Mesendoderm (in vitro differentiated cells): ENCODE measurements around the gene FBXO48.

ENCODE experiments used
- DNase-seq: peaks from one replicate; pipeline ENCODE4 v3.0.0; 2013
- H2AK5ac ChIP-seq: 2 replicates; pipeline ENCODE4 v1.6.1; 2013; ENCODE audit warnings: low read length, inconsistent platforms
- H2BK120ac ChIP-seq: 2 replicates; pipeline ENCODE4 v1.6.1; 2013; ENCODE audit warnings: low read depth, mild to moderate bottlenecking, low read length, moderate library complexity, mixed read lengths
- H2BK15ac ChIP-seq: replicated peaks from 2 replicates; pipeline ENCODE4 v1.6.1; 2013; ENCODE audit warnings: low read depth, mild to moderate bottlenecking, moderate library complexity
- H2BK5ac ChIP-seq: 2 replicates; pipeline ENCODE4 v1.6.1; 2013; ENCODE audit warnings: low read length, inconsistent platforms
- H3K18ac ChIP-seq: 2 replicates; pipeline ENCODE4 v1.6.1; 2013; ENCODE audit warnings: mild to moderate bottlenecking, low read length, mixed read lengths
- H3K23ac ChIP-seq: one replicate; pipeline ENCODE4 v1.6.1; 2013; ENCODE audit warnings: low read length
- H3K27ac ChIP-seq: 2 replicates; pipeline ENCODE4 v1.5.1; 2013; ENCODE audit warnings: low read depth, mild to moderate bottlenecking, inconsistent platforms, low read length, moderate library complexity
- H3K27me3 ChIP-seq: 2 replicates; pipeline ENCODE4 v1.6.1; 2013; ENCODE audit warnings: low read length, control low read depth, mild to moderate bottlenecking, inconsistent platforms; ENCODE audit not compliant: insufficient read depth, poor library complexity
- H3K36me3 ChIP-seq: 2 replicates; pipeline ENCODE4 v1.6.1; 2013; ENCODE audit warnings: low read length, inconsistent platforms; ENCODE audit not compliant: control insufficient read depth, insufficient read depth
- H3K4ac ChIP-seq: one replicate; pipeline ENCODE4 v1.6.1; 2013; ENCODE audit warnings: low read depth, mild to moderate bottlenecking, low read length, moderate library complexity
- H3K4me1 ChIP-seq: 2 replicates; pipeline ENCODE4 v1.6.1; 2013; ENCODE audit warnings: low read depth, low read length, inconsistent platforms; ENCODE audit not compliant: control insufficient read depth
- H3K4me2 ChIP-seq: 2 replicates; pipeline ENCODE4 v1.6.1; 2013; ENCODE audit warnings: low read length
- H3K4me3 ChIP-seq: 2 replicates; pipeline ENCODE4 v1.5.1; 2013; ENCODE audit warnings: mild to moderate bottlenecking, low read length
- H3K56ac ChIP-seq: one replicate; pipeline ENCODE4 v1.6.1; 2013; ENCODE audit warnings: low read length
- H3K79me1 ChIP-seq: 2 replicates; pipeline ENCODE4 v1.6.1; 2013; ENCODE audit warnings: low read length, inconsistent platforms
- H3K79me2 ChIP-seq: 2 replicates; pipeline ENCODE4 v1.6.1; 2013; ENCODE audit warnings: mild to moderate bottlenecking, low read length; ENCODE audit not compliant: control insufficient read depth, insufficient read depth
- H3K9ac ChIP-seq: 2 replicates; pipeline ENCODE4 v1.6.1; 2013; ENCODE audit warnings: low read length, inconsistent platforms
- H4K5ac ChIP-seq: one replicate; pipeline ENCODE4 v1.6.1; 2013; ENCODE audit warnings: low read length
- H4K8ac ChIP-seq: one replicate; pipeline ENCODE4 v1.6.1; 2013; ENCODE audit warnings: low read depth, mild to moderate bottlenecking, control low read depth, low read length, moderate library complexity
- WGBS: extraction: QIAGEN DNeasy Blood & Tissue Kit; methylation state at CpG from one replicate; pipeline ENCODE4 v1.1.7; 2013; ENCODE audit warnings: low lambda C conversion rate, missing lambda C conversion rate; ENCODE audit not compliant: insufficient coverage; ENCODE audit errors: extremely low coverage; 5-methylcytosine and 5-hydroxymethylcytosine counted together

Gene FBXO48

DNA sequence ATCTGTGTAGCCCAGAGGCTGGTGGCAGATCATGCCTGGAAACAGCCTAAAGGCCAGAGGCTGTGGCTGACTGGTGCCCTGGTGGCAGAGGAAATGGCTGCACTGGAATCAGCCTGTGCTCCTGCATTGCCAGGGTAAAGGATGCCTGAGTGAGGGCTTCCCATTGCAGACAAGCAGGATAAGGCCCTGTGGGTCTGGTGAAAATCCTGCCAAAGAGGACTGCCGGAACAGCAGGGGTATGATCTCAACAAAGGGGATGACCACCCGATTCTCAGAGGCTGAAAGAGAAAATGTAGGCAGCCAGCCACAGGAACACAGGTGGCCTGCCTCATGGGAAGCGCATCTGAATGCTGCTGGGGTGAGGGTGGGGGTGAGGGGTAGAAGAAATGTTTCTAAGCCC lies 48.2 kb downstream of the FBXO48 start:
- no peak overlapping the region for H3K56ac ChIP-seq
- no peaks in the 10 kb centered on the region for H3K36me3 ChIP-seq
- H2BK5ac ChIP-seq, result no peak overlapping the region
- H3K4me1 ChIP-seq, result no peaks in the 10 kb centered on the region
- H3K79me2 ChIP-seq, result no peaks in the 10 kb centered on the region
- no peak overlapping the region for H4K5ac ChIP-seq
- no peak overlapping the region for H3K4me2 ChIP-seq
- no peak overlapping the region for H3K4ac ChIP-seq
- DNase-seq, result peak; percentile 25
- no peak overlapping the region for H3K23ac ChIP-seq
- no CpG with 5 or more reads among the region's 3 CpGs for WGBS
- no peak overlapping the region for H3K27ac ChIP-seq
- H3K79me1 ChIP-seq, result no peaks in the 10 kb centered on the region
- no peak overlapping the region for H3K9ac ChIP-seq
- no peak overlapping the region for H2BK15ac ChIP-seq
- no peak overlapping the region for H3K18ac ChIP-seq
- no peak overlapping the region for H2AK5ac ChIP-seq
- H3K4me3 ChIP-seq, result no peak overlapping the region
- H3K27me3 ChIP-seq, result no peaks in the 10 kb centered on the region
- H4K8ac ChIP-seq, result no peak overlapping the region
- H2BK120ac ChIP-seq, result no peak overlapping the region

DNA sequence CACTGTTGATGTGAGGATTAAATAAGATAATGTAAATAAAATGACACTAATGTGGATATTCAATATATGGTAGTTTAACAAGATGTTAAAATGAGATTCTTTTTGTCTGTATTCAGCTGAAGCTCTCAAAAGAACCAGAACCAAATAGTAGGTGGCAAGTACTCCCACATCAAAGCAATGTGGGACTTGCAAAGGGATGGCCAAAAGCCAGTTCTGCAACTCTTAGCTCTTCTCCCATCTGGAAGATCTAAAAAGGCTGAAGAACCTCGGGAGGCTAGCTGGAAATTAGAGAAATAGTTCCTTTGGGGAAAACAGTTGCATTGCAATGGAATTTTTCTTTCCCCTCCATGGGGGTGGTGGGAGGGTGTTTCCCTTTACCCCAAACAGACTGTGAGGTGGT lies 48.7 kb downstream of the FBXO48 start:
- Histone ChIP-seq H3K4ac (no peak overlapping the region), H2BK15ac (no peak overlapping the region), H3K79me1 (no peaks in the 10 kb centered on the region), H2AK5ac (no peak overlapping the region), H3K56ac (no peak overlapping the region), H3K4me1 (no peaks in the 10 kb centered on the region), H3K23ac (no peak overlapping the region), H3K36me3 (no peaks in the 10 kb centered on the region), H4K8ac (no peak overlapping the region), H3K79me2 (no peaks in the 10 kb centered on the region), H3K27ac (no peak overlapping the region), H3K18ac (no peak overlapping the region), H3K27me3 (no peaks in the 10 kb centered on the region), H3K9ac (no peak overlapping the region), H2BK5ac (no peak overlapping the region), H2BK120ac (no peak overlapping the region), H3K4me3 (no peak overlapping the region), H3K4me2 (no peak overlapping the region), H4K5ac (no peak overlapping the region)
- DNase-seq, result no peak
- WGBS, result no CpG with 5 or more reads among the region's 1 CpG

- Histone ChIP-seq H4K5ac (no peak overlapping the region), H2AK5ac (no peak overlapping the region), H2BK5ac (no peak overlapping the region), H4K8ac (no peak overlapping the region), H3K27ac (no peak overlapping the region), H3K27me3 (no peaks in the 10 kb centered on the region), H3K4me1 (no peaks in the 10 kb centered on the region), H2BK120ac (no peak overlapping the region), H3K79me1 (no peaks in the 10 kb centered on the region), H2BK15ac (no peak overlapping the region), H3K9ac (no peak overlapping the region), H3K4me3 (no peak overlapping the region), H3K18ac (no peak overlapping the region), H3K36me3 (no peaks in the 10 kb centered on the region), H3K56ac (no peak overlapping the region), H3K4ac (no peak overlapping the region), H3K23ac (no peak overlapping the region), H3K79me2 (no peaks in the 10 kb centered on the region), H3K4me2 (no peak overlapping the region)
- DNase-seq, result no peak
- WGBS, result no CpG with 5 or more reads among the region's 1 CpG
Observed at GRCh38 chr2:68417926-68418325, 49.2 kb downstream of the FBXO48 start.

DNA sequence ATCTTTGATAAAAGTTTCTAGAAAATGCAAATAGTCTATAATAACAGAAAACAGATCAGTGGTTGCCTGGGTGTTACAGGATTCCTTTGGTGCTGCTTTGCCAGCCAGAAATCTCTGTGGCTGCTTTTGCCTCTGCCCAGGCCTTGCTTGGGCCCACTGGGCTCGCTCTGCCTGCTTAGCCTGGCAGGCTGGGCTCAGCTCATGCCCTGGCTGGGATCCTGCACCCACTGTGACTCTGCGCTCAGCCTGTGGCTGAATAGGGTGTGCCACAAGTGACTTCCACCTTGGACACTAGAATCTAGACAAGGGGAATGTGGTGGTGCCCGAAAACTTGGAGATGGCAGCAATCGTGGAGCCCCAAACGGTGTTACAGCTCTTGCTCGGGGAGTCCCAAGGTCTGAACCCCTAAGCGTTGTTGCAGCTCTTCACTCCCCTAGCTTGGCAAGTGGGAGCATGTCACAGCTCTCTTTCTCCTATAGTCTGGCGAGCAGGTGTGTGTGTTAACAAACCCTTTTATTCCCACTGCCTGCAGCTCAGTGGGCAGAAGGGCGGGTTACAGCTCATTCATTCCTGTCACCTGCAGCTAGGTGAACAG lies 50.9 kb downstream of the FBXO48 start:
- H3K4me3 ChIP-seq, result no peak overlapping the region
- H3K9ac ChIP-seq, result no peak overlapping the region
- H2BK120ac ChIP-seq, result no peak overlapping the region
- no peak overlapping the region for H4K5ac ChIP-seq
- no peak for DNase-seq
- no peak overlapping the region for H2BK5ac ChIP-seq
- H3K4me1 ChIP-seq, result no peaks in the 10 kb centered on the region
- H3K36me3 ChIP-seq, result no peaks in the 10 kb centered on the region
- H3K79me2 ChIP-seq, result no peaks in the 10 kb centered on the region
- no peaks in the 10 kb centered on the region for H3K27me3 ChIP-seq
- H4K8ac ChIP-seq, result no peak overlapping the region
- no peak overlapping the region for H2AK5ac ChIP-seq
- no peak overlapping the region for H2BK15ac ChIP-seq
- no peak overlapping the region for H3K27ac ChIP-seq
- H3K56ac ChIP-seq, result no peak overlapping the region
- no CpG with 5 or more reads among the region's 9 CpGs for WGBS
- H3K23ac ChIP-seq, result no peak overlapping the region
- no peak overlapping the region for H3K4me2 ChIP-seq
- no peak overlapping the region for H3K18ac ChIP-seq
- no peak overlapping the region for H3K4ac ChIP-seq
- no peaks in the 10 kb centered on the region for H3K79me1 ChIP-seq

DNA sequence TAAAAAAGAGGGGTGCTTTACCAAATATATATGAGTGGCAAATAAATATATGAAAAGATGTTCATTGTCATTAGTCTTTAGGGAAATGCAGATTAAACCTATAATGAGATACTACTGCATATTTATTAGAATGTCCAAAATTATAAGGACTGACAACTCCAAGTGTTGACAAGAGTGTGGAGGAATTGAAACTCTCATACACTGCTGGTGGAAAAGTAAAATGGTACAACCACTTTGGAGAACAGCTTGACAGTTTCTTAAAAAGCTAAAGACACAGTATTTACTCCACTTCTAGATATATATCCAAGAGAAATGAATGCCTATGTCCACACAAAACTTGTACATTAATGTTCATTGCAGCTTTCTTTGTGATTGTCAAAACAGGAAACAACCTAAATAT lies 51.6 kb downstream of the FBXO48 start:
- Histone ChIP-seq H3K4ac (no peak overlapping the region), H3K79me1 (no peaks in the 10 kb centered on the region), H3K79me2 (no peaks in the 10 kb centered on the region), H3K9ac (no peak overlapping the region), H3K18ac (no peak overlapping the region), H2AK5ac (no peak overlapping the region), H3K56ac (no peak overlapping the region), H2BK5ac (no peak overlapping the region), H3K4me3 (no peak overlapping the region), H4K8ac (no peak overlapping the region), H3K23ac (no peak overlapping the region), H3K27ac (no peak overlapping the region), H3K4me2 (no peak overlapping the region), H2BK120ac (no peak overlapping the region), H4K5ac (no peak overlapping the region), H3K4me1 (no peaks in the 10 kb centered on the region), H3K27me3 (no peaks in the 10 kb centered on the region), H2BK15ac (no peak overlapping the region), H3K36me3 (no peaks in the 10 kb centered on the region)
- no peak for DNase-seq

GRCh38 chr2:68414876-68415275 lies 52.2 kb downstream of the FBXO48 start:
- Histone ChIP-seq H3K56ac (no peak overlapping the region), H3K27me3 (no peaks in the 10 kb centered on the region), H3K9ac (no peak overlapping the region), H3K4me3 (no peak overlapping the region), H4K5ac (no peak overlapping the region), H3K4me1 (no peaks in the 10 kb centered on the region), H2BK120ac (no peak overlapping the region), H3K36me3 (no peaks in the 10 kb centered on the region), H2AK5ac (no peak overlapping the region), H3K4me2 (no peak overlapping the region), H3K18ac (no peak overlapping the region), H4K8ac (no peak overlapping the region), H2BK5ac (no peak overlapping the region), H2BK15ac (no peak overlapping the region), H3K23ac (no peak overlapping the region), H3K79me1 (no peaks in the 10 kb centered on the region), H3K27ac (no peak overlapping the region), H3K79me2 (no peaks in the 10 kb centered on the region), H3K4ac (no peak overlapping the region)
- peak; percentile 83 for DNase-seq
- no CpG with 5 or more reads among the region's 3 CpGs for WGBS
